GM18511 (cell line): Measurements from ENCODE around the gene RGS10.
"Not testable (repeated sequence)": the region's sequence is repeated elsewhere in the genome, so short reads cannot be mapped to it uniquely, and the experiment has no call there.

ENCODE experiments used
- ATAC-seq: cut with Tn5 transposase; IDR thresholded peaks from one replicate; pipeline ENCODE4 v1.9.1; 2021; ENCODE audit warnings: mild to moderate bottlenecking, moderate library complexity; ENCODE audit not compliant: unreplicated experiment

The RGS10 gene

DNA sequence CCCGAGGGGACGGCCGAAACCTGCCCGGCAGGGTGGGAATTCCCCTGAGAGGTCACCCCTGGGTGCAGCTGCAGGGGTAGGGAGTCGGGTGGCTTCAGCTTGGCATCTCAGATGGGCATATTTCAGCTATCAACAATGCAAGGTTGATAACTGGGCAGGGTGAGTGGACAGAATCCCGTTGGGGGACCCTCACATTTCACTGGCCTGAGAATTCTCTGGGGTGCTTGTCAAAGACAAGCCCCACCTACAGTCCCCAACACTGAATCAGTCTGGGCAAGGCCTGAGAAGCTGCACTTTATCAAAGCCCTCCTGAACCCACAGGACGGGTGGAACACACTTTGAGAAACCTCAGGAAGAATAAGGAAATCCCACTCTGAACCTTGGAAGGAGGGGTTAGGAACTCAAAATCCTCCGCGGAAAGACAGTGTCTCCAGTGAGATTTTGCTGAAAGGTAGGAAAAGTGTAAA lies 3.1 kb downstream of the RGS10 start:
- ATAC-seq, result no peak

- no peak for ATAC-seq
Observed at GRCh38 chr10:119538632-119539358, 3.7 kb downstream of the RGS10 start.

- ATAC-seq, result no peak
Observed at GRCh38 chr10:119537953-119538630, 4.4 kb downstream of the RGS10 start.

DNA sequence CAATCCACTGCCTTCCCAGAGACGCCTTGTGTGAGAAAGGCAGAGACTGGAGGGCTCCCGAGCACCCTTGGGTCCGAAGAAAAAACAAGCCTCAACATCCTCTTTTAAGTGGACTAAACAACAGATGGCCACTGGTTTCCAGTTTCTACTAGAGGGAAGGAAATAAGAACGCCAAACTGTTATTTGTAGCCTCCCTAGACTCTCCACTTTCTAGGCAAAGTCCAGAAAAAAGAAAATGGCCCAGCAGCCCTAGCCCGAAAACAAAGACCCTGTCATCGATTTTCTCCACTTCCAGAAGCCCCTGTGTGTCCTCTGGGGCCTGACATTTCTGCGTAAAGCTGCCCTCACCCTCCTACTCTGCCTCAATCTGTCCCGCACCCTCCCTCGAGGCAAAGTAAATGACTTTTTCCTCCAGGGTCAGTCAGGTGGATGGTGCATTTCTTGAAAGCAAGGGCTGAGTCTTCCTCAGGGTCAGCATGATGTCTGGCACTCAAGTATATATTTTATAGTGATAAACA lies 6.0 kb downstream of the RGS10 start:
- no peak for ATAC-seq

DNA sequence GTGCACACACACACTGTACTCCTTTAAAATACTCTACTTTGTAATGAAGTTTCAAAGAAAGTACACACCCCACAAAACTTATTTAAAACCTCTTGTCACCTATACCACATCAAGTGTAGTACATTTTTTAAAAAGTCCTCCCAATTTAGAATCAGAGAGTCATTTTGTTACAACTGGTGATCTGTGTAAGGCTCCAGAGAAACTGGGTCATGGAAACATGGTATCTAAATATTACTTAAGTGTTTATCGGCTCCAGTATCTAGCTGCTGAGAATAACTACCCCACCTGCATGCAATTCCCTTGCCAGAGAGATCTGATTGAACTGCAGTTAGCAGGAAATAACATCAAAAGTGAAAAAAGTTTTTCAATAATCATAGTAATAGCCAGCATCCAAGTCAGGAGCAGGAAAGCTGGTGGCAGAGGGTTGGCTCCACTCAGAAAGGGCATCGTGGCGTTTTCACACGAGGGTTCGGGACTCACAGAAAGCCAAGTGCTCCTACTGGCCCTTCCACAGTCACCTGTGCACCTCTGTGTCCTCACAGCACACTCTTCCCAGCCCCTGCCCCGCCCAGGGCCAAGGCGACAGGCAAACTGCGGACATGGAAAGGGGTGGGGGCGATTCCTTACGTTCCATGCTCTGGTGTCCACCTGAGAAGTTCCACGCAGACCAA lies 6.5 kb downstream of the RGS10 start:
- no peak for ATAC-seq

DNA sequence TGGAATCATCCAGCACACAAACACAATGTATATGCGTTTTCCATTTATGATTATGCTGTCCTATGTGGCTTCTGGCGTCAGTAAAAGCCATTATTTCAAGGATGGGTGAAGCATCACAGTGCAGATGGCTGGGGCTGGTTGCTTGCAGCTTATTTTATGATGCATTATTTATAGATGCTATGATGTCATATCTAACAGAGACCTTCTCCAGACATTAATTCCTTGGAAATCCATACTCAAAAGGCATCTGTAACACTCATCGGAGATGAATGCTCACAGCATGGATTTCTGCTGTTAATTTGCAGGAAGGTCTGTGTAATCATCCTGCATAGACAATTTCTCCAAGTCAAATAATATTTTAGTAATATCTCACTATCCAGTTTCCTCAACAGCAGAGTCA lies 7.2 kb downstream of the RGS10 start:
- no peak for ATAC-seq

GRCh38 chr10:119533473-119533872 lies 9.0 kb downstream of the RGS10 start:
- ATAC-seq, result no peak

DNA sequence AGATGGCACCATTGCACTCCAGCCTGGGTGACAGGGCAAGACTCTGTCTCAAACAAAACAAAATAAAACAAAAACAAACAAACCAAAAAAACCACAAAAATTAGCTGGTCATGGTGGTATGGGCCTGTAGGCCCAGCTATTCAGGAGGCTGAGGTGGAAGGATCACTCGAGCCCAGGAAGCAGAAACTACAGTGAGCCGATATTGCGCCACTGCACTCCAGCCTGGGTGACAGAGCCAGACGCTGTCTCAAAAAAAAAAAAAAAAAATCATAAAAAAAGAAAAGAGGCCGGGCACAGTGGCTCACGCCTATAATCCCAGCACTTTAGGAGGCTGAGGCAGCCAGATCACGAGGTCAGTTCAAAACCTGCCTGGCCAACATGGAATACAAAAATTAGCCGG lies 9.7 kb downstream of the RGS10 start:
- ATAC-seq, result not testable (repeated sequence)

GRCh38 chr10:119532251-119532650 lies 10.3 kb downstream of the RGS10 start:
- ATAC-seq, result not testable (repeated sequence)

GRCh38 chr10:119531067-119531466 lies 11.5 kb downstream of the RGS10 start:
- ATAC-seq, result no peak

- not testable (repeated sequence) for ATAC-seq
Observed at GRCh38 chr10:119528663-119529237, 13.8 kb downstream of the RGS10 start.

GRCh38 chr10:119526621-119527592 lies 15.6 kb downstream of the RGS10 start:
- no peak for ATAC-seq

DNA sequence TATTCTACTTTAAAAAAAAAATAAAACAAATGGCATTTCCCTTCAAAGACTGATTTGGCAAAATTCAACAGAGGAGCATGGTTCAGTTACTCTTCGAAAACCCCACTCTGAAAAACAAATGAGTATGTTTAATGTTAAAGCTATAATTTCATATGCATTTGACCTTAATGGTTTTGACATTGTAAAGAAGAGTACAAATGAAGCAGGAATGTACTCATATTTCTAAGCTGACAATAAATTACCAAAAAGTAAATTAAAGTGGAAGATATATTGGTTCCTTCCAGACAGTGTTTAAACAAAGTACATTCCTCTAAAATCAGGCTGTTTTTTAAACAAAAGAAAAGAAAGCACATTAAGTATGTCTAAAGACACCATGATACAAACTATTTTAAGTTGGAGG lies 16.4 kb downstream of the RGS10 start:
- ATAC-seq, result no peak

DNA sequence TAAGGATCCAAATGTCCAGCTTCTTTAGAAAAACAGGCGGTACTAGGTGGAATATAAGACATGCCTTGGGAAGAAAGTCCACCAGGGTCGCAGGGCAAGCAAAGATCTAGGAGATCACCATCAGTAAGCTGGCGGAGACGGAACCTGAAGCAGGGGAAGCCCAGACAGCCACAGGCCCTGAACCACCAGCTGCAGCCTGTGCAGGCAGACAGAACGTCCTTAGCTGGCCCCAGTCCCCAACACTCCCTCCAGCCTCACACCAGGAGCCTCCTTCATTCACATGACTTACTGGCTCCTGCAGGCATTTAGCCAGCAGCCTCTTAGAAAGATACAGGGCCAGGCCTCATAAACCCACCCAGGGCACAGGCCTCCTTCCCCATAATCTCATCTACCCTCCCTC lies 17.4 kb downstream of the RGS10 start:
- no peak for ATAC-seq

DNA sequence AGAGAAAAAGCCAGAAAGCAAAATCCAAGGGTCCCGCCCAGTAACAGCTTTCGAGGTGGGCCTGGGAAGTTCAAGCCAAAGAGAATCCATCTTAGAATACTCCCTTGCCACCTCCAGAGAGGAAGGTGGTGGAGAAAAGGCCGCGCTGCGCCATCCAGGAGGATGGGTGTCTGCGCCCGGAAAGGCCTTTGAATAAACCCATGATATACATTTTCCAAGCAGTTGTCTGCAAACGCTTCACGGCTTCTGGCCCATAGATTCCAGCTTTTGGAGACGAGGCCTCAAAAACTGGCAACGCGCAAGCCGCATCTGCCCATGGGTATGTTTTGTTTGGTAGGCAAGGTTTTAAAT lies 17.8 kb downstream of the RGS10 start:
- ATAC-seq, result no peak

- no peak for ATAC-seq
Observed at GRCh38 chr10:119523895-119524719, 18.4 kb downstream of the RGS10 start.

- no peak for ATAC-seq
Observed at GRCh38 chr10:119522747-119523426, 19.6 kb downstream of the RGS10 start.

DNA sequence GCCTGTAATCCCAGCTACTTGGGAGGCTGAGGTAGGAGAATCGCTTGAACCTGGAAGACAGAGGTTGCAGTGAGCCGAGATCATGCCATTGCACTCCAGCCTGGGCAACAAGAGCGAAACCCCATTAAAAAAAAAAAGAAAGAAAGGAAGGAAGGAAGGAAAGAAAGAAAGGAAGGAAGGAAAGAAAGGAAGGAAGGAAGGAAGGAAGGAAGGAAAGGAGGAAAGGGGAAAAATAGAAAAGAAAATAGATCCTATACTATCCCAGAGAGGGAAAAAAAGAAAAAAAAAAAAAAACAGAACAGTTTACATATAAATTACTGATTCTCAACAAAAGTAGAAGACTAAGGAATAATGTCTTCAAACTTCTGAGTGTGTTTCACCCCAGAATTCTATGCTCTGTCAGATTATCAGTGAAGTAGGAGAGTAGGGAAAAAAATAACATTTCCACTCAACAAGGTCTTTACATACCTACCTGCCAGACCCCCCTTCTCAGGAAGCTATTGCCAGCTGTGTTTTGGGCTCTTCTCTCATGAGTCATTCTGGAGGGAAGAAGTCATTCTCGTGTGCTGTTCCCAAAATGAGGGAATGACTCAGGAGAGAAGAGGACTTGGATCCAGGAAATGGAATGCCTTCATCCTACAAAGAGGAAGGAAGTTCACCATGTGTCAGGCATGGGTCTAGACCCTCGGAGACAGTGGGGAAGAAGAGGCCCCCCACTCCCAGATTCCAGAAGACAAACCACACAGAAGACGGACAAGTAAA lies 20.9 kb downstream of the RGS10 start:
- ATAC-seq, result no peak
